HCEC 1CT (cell line): ENCODE results near the gene C1orf87.

Experiments used
- DNase-seq: peaks from one replicate; pipeline ENCODE4 v3.0.0-alpha.2; 2017

C1orf87 gene

DNA sequence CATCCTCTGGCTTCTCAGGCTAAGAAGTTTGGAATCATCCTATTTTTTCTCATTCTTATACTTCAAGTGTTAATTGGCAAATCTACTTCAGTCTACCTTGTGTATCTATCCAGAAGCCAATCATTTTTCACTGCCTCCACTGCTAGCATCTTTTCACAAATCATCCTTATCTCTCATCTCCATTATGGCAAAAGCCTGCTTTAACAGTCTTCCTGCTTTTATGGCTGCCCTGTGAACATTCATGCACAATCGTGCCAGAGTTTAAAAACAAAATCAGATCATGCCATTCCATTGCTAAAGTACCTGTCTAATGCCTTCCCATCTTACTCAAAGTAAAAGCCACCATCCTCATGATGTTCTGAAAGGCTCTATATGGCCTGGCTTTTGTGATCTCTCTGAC is 127.8 kb downstream of the C1orf87 start:
- no peak for DNase-seq
